Hepatocyte (in vitro differentiated cells): ENCODE data around the gene TOR1B. TPM values are rescaled to one million over a fixed set of nuclear protein-coding genes. Genes with fewer than 3 reads are reported as not detected.
A peak's percentile ranks its signal among the peaks of the same experiment; 100 is the strongest.

ENCODE experiments used
- DNase-seq: peaks from one replicate; pipeline ENCODE4 v3.0.0-alpha.2; 2016; ENCODE audit warnings: low spot score
- H2AFZ ChIP-seq: fragments of 200-600 bp; sonication (generic); 2 replicates; pipeline ENCODE4 v1.6.0; 2016; ENCODE audit warnings: antibody characterized with exemption, mild to moderate bottlenecking
- H3K27ac ChIP-seq: fragments of 200-600 bp; sonication (generic); 2 replicates; pipeline ENCODE4 v1.5.1; 2016; ENCODE audit warnings: mild to moderate bottlenecking
- H3K27me3 ChIP-seq: fragments of 200-600 bp; sonication (generic); 2 replicates; pipeline ENCODE4 v1.6.1; 2016
- H3K36me3 ChIP-seq: fragments of 200-600 bp; sonication (generic); replicated peaks from 2 replicates; pipeline ENCODE4 v1.5.1; 2016; ENCODE audit warnings: low read depth; ENCODE audit not compliant: insufficient read depth
- H3K4me1 ChIP-seq: fragments of 200-600 bp; sonication (generic); 2 replicates; pipeline ENCODE4 v1.5.1; 2016; ENCODE audit warnings: mild to moderate bottlenecking, moderate library complexity; ENCODE audit not compliant: insufficient read depth
- H3K4me2 ChIP-seq: fragments of 200-600 bp; sonication (generic); 2 replicates; pipeline ENCODE4 v1.6.0; 2016
- H3K4me3 ChIP-seq: fragments of 200-600 bp; sonication (generic); 2 replicates; pipeline ENCODE4 v1.5.1; 2016; ENCODE audit warnings: mild to moderate bottlenecking
- H3K79me2 ChIP-seq: fragments of 200-600 bp; sonication (generic); 2 replicates; pipeline ENCODE4 v1.6.0; 2017; ENCODE audit warnings: mild to moderate bottlenecking
- H3K9me2 ChIP-seq: fragments of 200-600 bp; sonication (generic); replicated peaks from 2 replicates; pipeline ENCODE4 v1.6.0; 2017; ENCODE audit warnings: mild to moderate bottlenecking; ENCODE audit not compliant: insufficient read depth
- H3K9me3 ChIP-seq: fragments of 200-600 bp; sonication (generic); 2 replicates; pipeline ENCODE4 v1.5.1; 2016; ENCODE audit warnings: low read depth, mild to moderate bottlenecking
- H4K20me1 ChIP-seq: fragments of 200-600 bp; sonication (generic); 2 replicates; pipeline ENCODE4 v1.6.0; 2016; ENCODE audit warnings: mild to moderate bottlenecking; ENCODE audit not compliant: insufficient read depth, poor library complexity, severe bottlenecking
- EZH2 ChIP-seq: fragments of 200-600 bp; sonication (generic); IDR thresholded peaks from 2 replicates; pipeline ENCODE4 v1.6.1; 2016; ENCODE audit warnings: antibody characterized with exemption, mild to moderate bottlenecking, borderline replicate concordance
- EZH2phosphoT487 ChIP-seq: fragments of 200-600 bp; sonication (generic); IDR thresholded peaks from one replicate; pipeline ENCODE4 v1.6.1; 2018; ENCODE audit warnings: antibody characterized with exemption, mild to moderate bottlenecking, low read depth, moderate library complexity; ENCODE audit not compliant: unreplicated experiment, severe bottlenecking
- WGBS: methylation state at CpG from one replicate; pipeline ENCODE4 v1.1.6; 2016; ENCODE audit warnings: low lambda C conversion rate; ENCODE audit errors: missing lambda C conversion rate; 5-methylcytosine and 5-hydroxymethylcytosine counted together
- polyA plus RNA-seq: library from polyadenylated mRNA; unstranded; fragments of >200 nt; fragmentation: Nextera tagmentation; extraction: Ambion mirVana; gene quantifications from 2 replicates; pipeline ENCODE4 v1.2.1, GENCODE V29; 2016
- total RNA-seq: library from RNA; depleted of rRNA; stranded (reverse); fragments of >200 nt; gene quantifications from 2 replicates; pipeline ENCODE4 v1.2.3, GENCODE V29; 2014
- TF ChIP-seq, protein P1 (sequence below): fragments of 200-600 bp; sonication (generic); IDR thresholded peaks from 2 replicates; pipeline ENCODE4 v1.5.1; 2016; ENCODE audit warnings: antibody characterized with exemption, mild to moderate bottlenecking; ENCODE audit not compliant: poor library complexity

Gene TOR1B
- total and polyA plus RNA-seq, 2 experiments from 2014 or later: 11.5 to 28.1 TPM

DNA sequence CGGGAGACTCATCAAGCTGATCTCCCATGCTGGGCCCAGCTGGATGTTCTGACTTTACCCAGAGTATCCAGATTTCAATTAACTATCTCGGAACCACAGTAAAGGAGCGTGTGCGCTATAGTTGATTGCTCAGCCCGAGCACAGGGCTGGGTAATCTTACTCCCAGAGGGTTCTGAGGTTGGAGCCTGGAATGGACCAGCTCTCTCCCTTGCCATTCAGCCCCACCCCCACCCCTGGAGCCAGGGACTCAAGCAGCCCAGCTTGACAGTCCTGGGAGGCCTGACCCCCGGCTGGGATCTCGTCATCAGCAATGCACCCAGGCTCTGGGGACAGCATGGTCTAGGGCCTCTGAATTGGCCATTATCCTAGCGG lies 26.4 kb upstream of the TOR1B start:
- Histone ChIP-seq H3K36me3 (no peaks in the 10 kb centered on the region), H3K4me1 (peaks cover 15% of the 10 kb centered on the region), H3K27ac (peak overlapping the region; percentile 90), H3K9me3 (no peaks in the 10 kb centered on the region), H3K4me2 (peak overlapping the region; percentile 58), H4K20me1 (no peaks in the 10 kb centered on the region), H3K4me3 (no peak overlapping the region), H2AFZ (no peak overlapping the region), H3K27me3 (no peaks in the 10 kb centered on the region), H3K9me2 (no peaks in the 10 kb centered on the region), H3K79me2 (no peaks in the 10 kb centered on the region)
- TF ChIP-seq EZH2 (no peak), EZH2phosphoT487 (no peak)
- TF ChIP-seq, protein P1, sequence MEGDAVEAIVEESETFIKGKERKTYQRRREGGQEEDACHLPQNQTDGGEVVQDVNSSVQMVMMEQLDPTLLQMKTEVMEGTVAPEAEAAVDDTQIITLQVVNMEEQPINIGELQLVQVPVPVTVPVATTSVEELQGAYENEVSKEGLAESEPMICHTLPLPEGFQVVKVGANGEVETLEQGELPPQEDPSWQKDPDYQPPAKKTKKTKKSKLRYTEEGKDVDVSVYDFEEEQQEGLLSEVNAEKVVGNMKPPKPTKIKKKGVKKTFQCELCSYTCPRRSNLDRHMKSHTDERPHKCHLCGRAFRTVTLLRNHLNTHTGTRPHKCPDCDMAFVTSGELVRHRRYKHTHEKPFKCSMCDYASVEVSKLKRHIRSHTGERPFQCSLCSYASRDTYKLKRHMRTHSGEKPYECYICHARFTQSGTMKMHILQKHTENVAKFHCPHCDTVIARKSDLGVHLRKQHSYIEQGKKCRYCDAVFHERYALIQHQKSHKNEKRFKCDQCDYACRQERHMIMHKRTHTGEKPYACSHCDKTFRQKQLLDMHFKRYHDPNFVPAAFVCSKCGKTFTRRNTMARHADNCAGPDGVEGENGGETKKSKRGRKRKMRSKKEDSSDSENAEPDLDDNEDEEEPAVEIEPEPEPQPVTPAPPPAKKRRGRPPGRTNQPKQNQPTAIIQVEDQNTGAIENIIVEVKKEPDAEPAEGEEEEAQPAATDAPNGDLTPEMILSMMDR: no peak
- WGBS: 73% methylated on average over 8 of the region's 8 CpGs
- DNase-seq: no peak

- Histone ChIP-seq H4K20me1 (no peaks in the 10 kb centered on the region), H3K4me2 (peak overlapping the region; percentile 58), H3K9me3 (no peaks in the 10 kb centered on the region), H3K4me1 (peaks cover 15% of the 10 kb centered on the region), H3K79me2 (no peaks in the 10 kb centered on the region), H2AFZ (no peak overlapping the region), H3K36me3 (no peaks in the 10 kb centered on the region), H3K27ac (peak overlapping the region; percentile 93), H3K9me2 (no peaks in the 10 kb centered on the region), H3K27me3 (no peaks in the 10 kb centered on the region), H3K4me3 (no peak overlapping the region)
- TF ChIP-seq, protein P1: no peak
- TF ChIP-seq EZH2 (no peak), EZH2phosphoT487 (no peak)
- DNase-seq: peak; percentile 93
- WGBS: 46% methylated on average over 16 of the region's 16 CpGs
Observed at GRCh38 chr9:129776938-129777768, 25.8 kb upstream of the TOR1B start.

DNA sequence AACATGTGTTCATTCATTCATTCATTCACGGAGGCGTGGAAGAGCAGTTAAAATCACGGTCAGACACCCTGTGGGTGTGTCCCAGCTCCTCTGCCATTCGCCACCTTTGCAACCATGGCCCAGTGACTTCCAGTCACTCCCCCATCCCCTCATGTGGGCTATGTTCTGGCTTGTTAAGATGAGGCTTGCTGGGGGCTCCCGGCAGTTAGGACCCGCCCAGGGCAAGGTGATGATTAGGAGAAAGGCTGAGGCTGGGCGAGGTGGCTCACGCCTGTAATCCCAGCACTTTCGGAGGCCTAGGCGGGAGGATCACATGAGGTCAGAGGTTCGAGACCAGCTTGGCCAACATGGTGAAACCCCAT lies 25.2 kb upstream of the TOR1B start:
- no peak overlapping the region for H3K4me3 ChIP-seq
- H3K27me3 ChIP-seq: no peaks in the 10 kb centered on the region
- no peaks in the 10 kb centered on the region for H3K79me2 ChIP-seq
- TF ChIP-seq, protein P1: no peak
- TF ChIP-seq EZH2phosphoT487 (no peak), EZH2 (no peak)
- no peaks in the 10 kb centered on the region for H3K9me2 ChIP-seq
- no peaks in the 10 kb centered on the region for H3K36me3 ChIP-seq
- H3K4me1 ChIP-seq: peaks cover 15% of the 10 kb centered on the region
- H3K27ac ChIP-seq: peak overlapping the region; percentile 93
- no peaks in the 10 kb centered on the region for H4K20me1 ChIP-seq
- no peaks in the 10 kb centered on the region for H3K9me3 ChIP-seq
- 82% methylated on average over 11 of the region's 11 CpGs for WGBS
- DNase-seq: no peak
- H2AFZ ChIP-seq: no peak overlapping the region
- H3K4me2 ChIP-seq: peak overlapping the region; percentile 57
